ENCODE results near the gene DEFB112.

Gene DEFB112, protein sequence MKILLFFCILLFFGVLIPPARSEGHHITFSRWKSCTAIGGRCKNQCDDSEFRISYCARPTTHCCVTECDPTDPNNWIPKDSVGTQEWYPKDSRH

GRCh38 chr6:50049829-50050228 is at the start of gene DEFB112:
TSS of gene DEFB112 (minus strand) at chr6:50049929. CDS start at chr6:50049869, 60 bp downstream.
- DNase-seq, result no peak
- no peak for TF ChIP-seq POLR2A (IDR thresholded peaks at IDR 0.05; ENCODE audit: low read length)

DNA sequence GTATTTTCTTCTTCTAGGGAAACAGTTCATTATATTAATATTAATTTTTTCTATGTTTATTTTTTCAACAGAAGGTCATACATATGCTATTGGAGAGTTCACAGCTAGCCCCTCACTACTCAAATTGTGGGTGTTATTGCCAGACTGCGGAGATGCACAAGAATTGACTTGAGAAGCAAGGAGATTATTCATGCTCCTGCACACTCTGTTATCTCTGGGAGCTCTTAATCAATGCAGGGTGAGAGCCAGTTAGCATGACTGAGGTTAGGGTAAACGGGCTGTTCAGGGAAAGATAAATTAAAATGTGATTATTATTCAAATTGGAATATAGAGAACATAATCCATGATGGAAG is 48.9 kb upstream of the DEFB112 start:
- no peak for DNase-seq
- TF ChIP-seq GATA1 (IDR thresholded peaks at IDR 0.05; ENCODE audit: low read depth, low read length), result no peak
- no peak for TF ChIP-seq POLR2A (IDR thresholded peaks at IDR 0.05; ENCODE audit: low read length)

DNA sequence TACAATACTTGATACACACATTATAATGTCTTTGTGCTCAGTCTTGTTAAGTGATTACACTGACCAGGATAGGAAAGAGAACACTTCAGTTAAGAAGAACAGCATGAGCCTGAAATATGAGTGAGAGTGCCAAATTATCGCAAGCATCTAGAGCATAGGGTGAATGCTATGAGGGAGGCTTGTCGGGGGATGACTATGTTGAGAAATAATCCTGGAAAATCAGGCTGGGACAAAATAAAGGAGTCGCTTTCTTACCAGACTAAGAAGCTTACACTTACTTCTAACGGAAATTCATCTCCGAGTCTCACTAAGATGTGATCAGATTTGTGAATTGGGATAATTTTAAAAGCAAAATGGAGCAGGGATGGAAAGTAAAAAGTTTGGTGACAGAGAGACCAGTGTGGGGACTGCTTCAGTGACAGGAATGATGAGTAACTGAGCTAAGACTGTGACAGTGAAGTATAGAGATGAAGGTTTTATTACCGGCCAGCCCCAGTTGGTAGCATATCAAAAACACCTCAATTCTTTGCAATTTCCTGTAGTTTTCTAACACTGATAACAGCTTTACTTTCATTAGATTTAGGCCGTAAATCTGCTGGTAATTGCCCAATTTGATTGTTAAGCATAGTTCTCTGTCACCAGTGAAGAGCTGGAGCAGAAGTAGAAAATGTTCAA is 48.4 kb upstream of the DEFB112 start:
- TF ChIP-seq GATA1 (IDR thresholded peaks at IDR 0.05; ENCODE audit: low read depth, low read length) (no peak), POLR2A (IDR thresholded peaks at IDR 0.05; ENCODE audit: low read length) (no peak)
- no peak for DNase-seq

GRCh38 chr6:50096296-50096695 is 46.6 kb upstream of the DEFB112 start:
- TF ChIP-seq POLR2A (IDR thresholded peaks at IDR 0.05; ENCODE audit: low read length) (no peak), GATA1 (IDR thresholded peaks at IDR 0.05; ENCODE audit: low read depth, low read length) (no peak)
- DNase-seq, result no peak

- DNase-seq, result no peak
- TF ChIP-seq GATA1 (IDR thresholded peaks at IDR 0.05; ENCODE audit: low read depth, low read length), result no peak
- TF ChIP-seq POLR2A (IDR thresholded peaks at IDR 0.05; ENCODE audit: low read length), result no peak
Observed at GRCh38 chr6:50093938-50094272, 44.2 kb upstream of the DEFB112 start.

DNA sequence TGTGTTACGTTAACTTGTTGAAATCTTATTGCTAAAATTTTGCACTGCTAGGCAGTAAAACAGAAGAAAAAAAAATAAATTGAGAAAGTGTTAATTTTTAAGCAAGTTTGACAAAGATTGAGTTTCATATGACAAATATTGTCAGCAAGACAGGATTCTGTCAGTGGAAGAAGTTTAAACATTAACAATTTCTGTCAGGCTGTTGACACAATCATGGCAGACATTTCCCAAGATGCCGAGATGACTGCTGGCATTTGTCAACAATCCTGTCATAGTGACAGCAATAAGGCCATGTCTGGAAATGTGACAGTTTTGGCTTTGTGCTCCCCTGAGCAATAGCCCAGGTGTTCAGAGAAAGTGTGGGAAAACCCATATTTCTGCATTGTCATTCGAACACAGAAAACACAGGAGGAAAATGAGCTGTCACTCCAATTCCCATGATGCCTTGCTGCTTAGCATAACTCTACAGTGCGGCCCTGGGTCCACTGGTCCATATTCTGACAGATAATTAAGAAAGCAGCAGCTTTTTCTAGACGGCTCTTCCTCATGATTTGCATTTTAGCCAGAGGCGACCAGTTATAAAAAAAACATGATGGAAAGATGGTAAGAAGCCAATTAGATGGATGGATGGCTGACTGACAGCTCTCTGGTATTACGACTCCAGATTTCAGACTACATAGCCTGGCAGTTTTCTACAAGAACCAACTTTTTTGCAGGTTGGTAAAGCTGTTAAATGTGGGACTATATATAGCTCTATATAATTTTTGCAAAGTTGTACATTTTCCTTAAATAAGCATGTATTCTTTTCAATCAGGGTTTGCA is 43.6 kb upstream of the DEFB112 start:
- no peak for DNase-seq
- no peak for TF ChIP-seq POLR2A (IDR thresholded peaks at IDR 0.05; ENCODE audit: low read length)
- TF ChIP-seq GATA1 (IDR thresholded peaks at IDR 0.05; ENCODE audit: low read depth, low read length), result no peak

DNA sequence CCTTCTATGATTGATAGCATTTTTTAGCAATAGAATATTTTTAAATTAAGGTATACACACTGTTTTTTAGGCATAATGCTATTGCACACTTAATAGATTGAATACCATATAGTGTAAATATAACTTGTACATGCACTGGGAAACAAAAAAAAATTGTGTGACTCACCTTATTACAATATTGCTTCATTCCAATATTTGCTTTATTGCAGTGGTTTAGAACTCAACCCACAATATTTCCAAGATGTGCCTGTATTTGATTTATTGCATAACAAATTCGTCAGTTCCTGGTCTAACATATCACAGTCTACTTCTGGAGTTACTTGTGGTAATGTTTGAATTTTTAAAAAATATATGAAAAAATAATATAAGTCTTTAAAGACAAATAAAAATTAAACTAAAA is 41.9 kb upstream of the DEFB112 start:
- DNase-seq, result no peak
- TF ChIP-seq POLR2A (IDR thresholded peaks at IDR 0.05; ENCODE audit: low read length), result no peak
- no peak for TF ChIP-seq GATA1 (IDR thresholded peaks at IDR 0.05; ENCODE audit: low read depth, low read length)

DNA sequence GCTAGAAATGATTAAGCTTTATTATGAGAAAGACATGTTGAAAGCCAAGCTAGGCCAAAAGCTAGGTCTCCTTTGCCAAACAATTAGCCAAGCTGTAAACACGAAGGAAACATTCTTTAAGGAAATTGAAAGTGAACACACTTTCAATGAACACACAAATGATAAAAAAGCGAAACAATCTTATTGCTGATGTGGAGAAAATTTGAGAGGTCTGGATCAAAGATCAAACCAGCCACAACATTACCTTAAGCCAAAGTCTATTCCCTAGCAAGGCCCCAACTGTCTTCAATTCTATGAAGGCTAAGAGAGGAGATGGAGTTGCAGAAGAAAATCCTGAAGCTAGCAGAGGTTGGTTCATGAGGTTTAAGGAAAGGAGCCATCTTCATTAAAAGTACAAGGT is 40.2 kb upstream of the DEFB112 start:
- TF ChIP-seq POLR2A (IDR thresholded peaks at IDR 0.05; ENCODE audit: low read length) (no peak), GATA1 (IDR thresholded peaks at IDR 0.05; ENCODE audit: low read depth, low read length) (no peak)
- DNase-seq, result no peak

GRCh38 chr6:50087231-50087954 is 37.7 kb upstream of the DEFB112 start:
- DNase-seq, result no peak
- TF ChIP-seq POLR2A (IDR thresholded peaks at IDR 0.05; ENCODE audit: low read length) (no peak), GATA1 (IDR thresholded peaks at IDR 0.05; ENCODE audit: low read depth, low read length) (no peak)

DNA sequence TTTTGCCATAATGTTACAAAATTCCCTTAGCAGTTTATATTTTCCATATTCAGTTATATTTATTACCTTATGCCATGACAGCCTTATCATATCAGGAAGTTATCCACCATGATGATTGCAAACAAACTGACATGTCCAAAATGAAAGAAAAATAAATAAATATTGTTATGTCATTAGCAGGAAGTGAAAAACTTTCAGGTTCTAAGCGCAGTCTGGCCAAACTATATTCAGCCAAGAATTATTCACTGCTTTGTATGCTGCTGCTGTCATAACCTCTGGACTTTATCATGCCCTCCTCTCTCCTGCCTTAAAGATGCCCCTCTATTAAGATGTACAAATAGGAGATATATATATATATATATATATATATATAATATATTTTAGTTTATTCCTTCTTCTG is 27.7 kb upstream of the DEFB112 start:
- no peak for DNase-seq
- TF ChIP-seq POLR2A (IDR thresholded peaks at IDR 0.05; ENCODE audit: low read length) (no peak), GATA1 (IDR thresholded peaks at IDR 0.05; ENCODE audit: low read depth, low read length) (no peak)

GRCh38 chr6:50076431-50076830 is 26.7 kb upstream of the DEFB112 start:
- TF ChIP-seq POLR2A (IDR thresholded peaks at IDR 0.05; ENCODE audit: low read length), result no peak
- no peak for DNase-seq

GRCh38 chr6:50071921-50072320 is 22.2 kb upstream of the DEFB112 start:
- TF ChIP-seq GATA1 (IDR thresholded peaks at IDR 0.05; ENCODE audit: low read depth, low read length) (no peak), POLR2A (IDR thresholded peaks at IDR 0.05; ENCODE audit: low read length) (no peak)
- no peak for DNase-seq

- TF ChIP-seq GATA1 (IDR thresholded peaks at IDR 0.05; ENCODE audit: low read depth, low read length) (no peak), POLR2A (IDR thresholded peaks at IDR 0.05; ENCODE audit: low read length) (no peak)
- no peak for DNase-seq
Observed at GRCh38 chr6:50070101-50070500, 20.4 kb upstream of the DEFB112 start.

DNA sequence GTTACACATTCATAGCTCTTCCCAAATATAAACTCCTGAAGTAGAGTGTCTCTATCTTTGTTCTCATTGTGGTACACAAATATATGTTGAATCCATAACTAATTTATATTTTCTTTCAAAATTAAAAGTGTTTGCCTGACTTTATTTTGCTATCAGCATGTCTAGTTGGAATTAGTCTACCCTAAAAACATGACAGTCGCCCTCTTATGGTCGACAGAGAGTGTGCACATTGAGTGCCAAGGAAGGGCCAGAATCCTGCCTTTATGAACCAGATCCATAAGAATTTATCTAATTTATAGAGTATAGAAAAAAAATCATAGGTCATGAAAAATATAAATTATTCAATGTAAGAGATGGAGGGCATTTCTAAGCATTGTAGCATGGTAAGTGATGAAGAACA is 12.3 kb upstream of the DEFB112 start:
- TF ChIP-seq GATA1 (IDR thresholded peaks at IDR 0.05; ENCODE audit: low read depth, low read length), result no peak
- TF ChIP-seq POLR2A (IDR thresholded peaks at IDR 0.05; ENCODE audit: low read length), result no peak
- DNase-seq, result peak; percentile 7 to 42

Data from erythroblast (primary cell).